EL (cell line): ENCODE measurements around the gene SMARCD2.
A peak's percentile ranks its signal among the peaks of the same experiment; 100 is the strongest.
"Not testable (repeated sequence)": the region's sequence is repeated elsewhere in the genome, so short reads cannot be mapped to it uniquely, and the experiment has no call there.

ENCODE experiments used
- DNase-seq: peaks from one replicate; pipeline ENCODE4 v3.0.0-alpha.2; 2016

Gene SMARCD2

GRCh38 chr17:63796375-63796774, 46.1 kb downstream of the SMARCD2 start:
- DNase-seq, result not testable (repeated sequence)

GRCh38 chr17:63792055-63792729, 50.3 kb downstream of the SMARCD2 start:
- DNase-seq, result no peak

- DNase-seq, result no peak
Measured at GRCh38 chr17:63790057-63790456, 52.4 kb downstream of the SMARCD2 start.

- no peak for DNase-seq
Measured at GRCh38 chr17:63786971-63787711, 55.3 kb downstream of the SMARCD2 start.

GRCh38 chr17:63786117-63786516, 56.4 kb downstream of the SMARCD2 start:
- DNase-seq, result no peak

GRCh38 chr17:63785556-63785955, 56.9 kb downstream of the SMARCD2 start:
- peak; percentile 42 for DNase-seq

GRCh38 chr17:63783522-63783921, 59.0 kb downstream of the SMARCD2 start:
- no peak for DNase-seq
